COLO668 (cell line): Measurements from ENCODE around the gene RAB7B.

ENCODE experiments used
- DNase-seq: peaks from one replicate; lab custom pipeline; 2025; ENCODE audit not compliant: unreplicated experiment; lab: John Stamatoyannopoulos, UW

RAB7B gene

DNA sequence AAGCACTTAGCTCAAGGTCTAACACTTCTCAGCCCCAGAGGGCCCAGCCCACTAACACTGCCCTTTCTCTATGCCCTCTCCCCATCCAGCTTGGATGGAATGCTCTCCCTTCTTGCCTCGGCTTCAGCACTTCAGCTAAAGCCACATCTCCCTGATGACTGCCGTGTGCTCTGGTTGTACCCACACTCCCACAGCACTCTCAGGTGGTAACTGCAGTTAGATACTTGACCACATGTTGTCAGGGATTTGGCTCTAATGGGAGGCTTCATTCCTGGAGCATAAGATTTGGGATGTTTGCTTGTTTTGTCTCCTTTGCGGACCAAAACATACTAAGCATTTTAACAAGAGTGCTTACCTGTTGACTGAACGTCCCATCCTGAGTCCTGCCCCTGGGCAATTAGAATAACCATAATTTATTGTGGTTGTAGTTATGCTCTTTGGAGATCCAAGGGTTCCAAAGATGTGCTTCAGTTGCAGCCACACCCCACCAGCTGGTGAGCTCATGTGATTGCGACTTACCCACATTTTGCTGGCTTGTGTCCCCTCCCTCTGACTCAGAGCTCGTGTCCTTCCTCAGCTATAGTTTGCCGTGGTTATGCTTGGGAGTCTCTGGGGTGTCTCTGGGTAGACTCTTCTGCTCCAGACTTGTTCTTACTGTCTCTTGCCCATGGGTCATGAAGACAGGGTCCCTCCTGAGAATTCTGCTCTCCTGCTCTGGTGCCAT lies 52.2 kb downstream of the RAB7B start:
- no peak for DNase-seq

DNA sequence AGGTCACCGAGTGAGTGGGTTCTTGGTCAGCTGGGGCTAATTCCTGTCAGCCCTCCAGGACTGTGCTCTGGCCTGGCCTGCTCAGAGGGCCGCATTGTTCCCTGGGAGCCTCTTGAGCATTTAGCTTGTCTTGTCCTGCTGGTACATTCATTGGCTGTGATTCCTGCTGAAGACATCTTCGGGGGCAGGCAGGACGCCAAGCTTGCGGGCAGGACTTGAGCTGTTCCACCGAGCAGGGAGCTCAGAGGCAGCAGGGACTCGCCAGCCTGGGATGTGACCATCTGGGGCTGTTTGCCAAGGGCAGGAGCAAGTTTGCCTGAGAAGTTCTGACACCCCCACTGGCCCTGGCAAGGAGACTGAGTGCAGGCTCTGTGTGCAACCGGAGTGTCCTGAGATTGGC lies 52.9 kb downstream of the RAB7B start:
- DNase-seq, result no peak

DNA sequence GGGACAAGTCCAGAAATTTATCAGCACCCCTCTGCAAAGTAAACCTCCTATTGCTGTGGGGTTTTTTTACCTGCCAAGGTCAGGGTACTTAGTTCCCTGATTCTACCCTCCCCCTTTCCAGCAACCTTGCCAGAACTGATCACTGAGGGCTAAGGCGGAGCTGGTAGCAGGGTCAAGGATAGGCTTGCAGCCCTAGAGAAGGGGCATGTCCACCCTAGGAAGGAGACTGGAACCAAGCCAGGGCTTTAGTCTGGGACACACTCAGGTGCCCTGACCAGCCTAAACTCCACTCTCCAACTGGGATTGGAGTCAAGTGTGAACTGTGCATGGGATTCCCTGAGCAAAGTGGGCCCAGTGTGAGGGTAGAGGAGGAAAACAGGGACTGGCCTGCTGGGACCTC lies 53.4 kb downstream of the RAB7B start:
- DNase-seq, result no peak

DNA sequence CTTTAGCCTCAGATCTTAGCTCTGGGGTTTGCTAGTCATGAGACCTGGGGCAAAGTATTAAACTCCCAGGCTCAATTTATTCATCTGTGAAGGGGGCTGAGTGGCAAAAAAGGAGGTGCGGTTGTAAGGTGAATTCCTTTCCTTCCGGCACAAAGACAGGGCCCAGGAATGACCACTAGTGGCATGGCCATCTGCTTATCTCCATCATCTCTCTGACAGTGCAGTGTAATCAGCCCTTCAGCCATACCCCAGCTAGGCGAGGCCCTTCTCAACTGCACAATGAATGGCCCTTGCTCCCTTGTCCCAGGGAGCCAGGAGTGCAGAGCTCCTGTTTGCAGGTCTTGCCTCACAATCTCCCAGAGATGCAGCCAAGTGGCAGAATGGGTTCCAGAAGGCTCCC lies 54.3 kb downstream of the RAB7B start:
- DNase-seq, result no peak

DNA sequence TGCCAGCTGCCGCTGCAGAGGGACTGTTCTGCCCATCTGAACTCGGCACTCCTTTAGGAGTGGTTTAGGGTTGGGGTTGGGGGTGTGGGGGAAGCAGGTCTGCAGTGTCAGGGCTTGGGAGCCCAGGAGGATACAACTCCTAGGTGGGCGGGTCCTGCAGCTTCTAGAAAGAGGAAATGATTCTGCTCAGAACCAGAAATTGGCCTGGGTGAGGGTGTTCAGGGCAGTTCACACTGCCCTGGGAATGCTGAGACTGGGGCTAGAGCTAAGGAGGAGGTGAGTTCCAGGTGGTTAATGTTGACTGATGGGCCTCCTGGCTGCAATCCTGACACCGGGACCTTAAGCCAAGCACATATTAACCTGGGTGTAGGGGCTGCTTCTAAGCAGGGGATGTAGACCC lies 55.2 kb downstream of the RAB7B start:
- DNase-seq, result no peak

DNA sequence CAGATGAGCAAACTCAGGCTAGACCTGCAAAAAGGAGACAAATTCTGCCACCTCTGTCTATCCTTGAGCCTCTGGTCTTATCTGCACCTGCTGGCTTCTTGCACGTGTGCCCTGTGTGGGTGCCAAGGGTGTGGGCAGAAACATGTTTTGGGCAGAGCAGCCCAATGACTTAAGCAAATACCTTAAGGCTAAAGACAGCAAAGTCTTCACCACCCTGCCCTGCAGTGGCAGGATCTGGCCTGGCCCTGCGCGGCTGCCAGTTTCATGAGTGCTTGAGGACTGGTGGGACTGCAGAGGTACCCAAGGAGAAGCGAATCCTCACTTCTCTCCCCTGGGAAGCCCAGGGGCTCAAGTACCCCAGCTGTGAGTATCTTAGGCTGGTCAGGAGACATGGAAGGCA lies 56.2 kb downstream of the RAB7B start:
- no peak for DNase-seq

DNA sequence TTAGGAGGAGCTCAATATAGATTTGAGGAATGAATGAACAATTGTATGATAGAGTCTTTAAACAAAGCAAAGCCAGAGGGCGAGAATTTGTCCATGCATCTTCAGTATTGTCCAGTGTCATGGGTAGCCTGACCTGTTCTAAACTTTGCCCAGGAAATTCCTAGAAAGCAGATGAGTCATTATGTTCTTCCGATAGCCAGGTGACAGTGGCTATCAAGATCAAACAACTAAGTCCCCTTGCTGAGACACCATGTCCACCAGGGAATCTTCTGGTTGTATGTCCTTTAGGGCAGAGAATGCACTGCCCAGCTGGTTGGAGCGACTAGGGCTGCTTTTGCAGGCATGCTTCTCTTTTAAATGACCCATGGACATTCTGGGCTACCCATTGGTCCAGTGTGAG lies 58.1 kb downstream of the RAB7B start:
- DNase-seq, result no peak

DNA sequence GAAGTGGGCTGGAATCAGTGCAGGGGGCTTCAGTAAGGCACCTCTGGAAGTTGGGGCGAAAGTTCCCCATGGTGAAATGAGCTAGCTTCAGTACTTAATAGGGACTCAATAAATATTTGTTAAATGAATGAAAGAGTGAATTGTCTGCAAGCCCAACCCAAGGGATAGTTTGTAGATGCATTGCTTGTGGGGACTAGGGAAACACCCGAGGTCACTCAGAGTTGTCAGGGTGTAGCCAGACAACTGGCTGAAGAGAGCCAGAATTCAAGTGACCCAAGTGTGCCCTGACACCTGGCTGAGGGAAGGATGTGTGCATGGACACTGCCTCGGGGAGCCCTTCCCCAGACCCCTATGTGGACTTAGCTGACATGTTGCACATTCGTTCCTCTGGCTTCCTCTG lies 58.7 kb downstream of the RAB7B start:
- no peak for DNase-seq

DNA sequence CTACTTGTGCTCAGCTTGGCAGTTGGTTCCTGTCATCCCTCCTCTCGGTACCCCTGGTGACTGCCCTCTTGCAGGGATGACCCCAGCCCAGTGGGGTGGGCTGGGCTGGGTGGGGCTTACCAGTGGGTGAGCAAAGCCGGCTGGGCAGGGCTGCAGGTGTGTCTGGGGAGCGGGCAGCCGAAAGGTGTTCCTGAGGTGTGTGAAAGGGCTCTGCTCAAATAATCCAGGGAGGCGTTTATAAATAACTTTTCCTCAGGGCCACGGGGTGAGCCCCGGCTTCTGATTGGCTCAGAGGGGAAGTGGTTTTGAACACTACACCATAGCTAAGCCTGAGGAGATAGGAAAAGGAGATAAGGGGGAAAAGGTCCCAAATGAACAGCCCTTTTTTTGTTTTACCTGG lies 60.0 kb downstream of the RAB7B start, which contains the start of gene SLC26A9:
SLC26A9 (minus strand) TSS at position 212 of the 400 bp plus-strand sequence. CDS start 7,636 bp downstream, outside the sequence.
- no peak for DNase-seq

DNA sequence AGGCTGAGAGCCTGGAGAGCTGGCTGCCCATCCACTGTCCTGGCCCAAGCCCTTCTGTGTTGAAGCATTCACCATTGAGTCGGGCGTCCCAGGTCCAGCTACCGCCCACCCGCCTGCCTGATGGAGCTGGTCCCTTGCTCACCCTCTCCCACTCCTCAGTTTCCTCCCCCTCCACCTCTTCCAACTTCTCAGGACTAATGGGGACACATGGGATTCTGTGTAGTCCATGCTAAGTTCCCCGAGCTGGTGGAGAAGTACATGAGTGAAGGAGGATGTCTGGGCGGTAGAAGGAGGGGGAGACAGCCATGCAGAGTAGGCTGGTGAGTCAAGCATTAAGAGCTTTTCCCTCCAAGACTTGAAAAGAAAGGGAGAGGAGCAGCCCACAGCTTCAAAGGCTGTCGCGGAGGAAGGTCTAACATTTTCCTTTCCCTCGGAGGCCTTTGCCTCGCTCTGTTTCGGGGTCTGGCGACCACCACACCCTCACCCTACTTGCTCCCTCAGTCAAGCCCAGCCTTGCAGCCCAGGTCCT lies 60.5 kb downstream of the RAB7B start:
- no peak for DNase-seq

DNA sequence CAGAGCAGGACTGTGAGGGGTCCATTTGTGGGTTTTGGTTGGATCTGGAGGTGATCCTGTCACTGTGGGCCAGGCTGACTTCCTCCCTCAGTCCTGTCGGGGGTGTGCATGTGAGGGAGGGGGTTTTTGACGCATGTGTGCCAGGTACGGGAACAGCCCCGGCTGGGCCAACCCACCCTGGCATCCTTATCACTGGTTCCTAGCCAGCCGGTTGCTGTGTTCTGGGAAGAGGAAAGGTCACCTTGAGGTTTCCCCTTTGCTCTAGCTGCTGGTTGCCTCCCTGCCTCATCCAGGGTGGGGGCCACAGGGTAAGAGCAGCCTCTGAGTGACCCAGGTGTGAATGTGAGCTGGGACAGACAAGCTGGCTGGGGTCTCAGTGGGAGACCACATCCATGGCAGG lies 62.5 kb downstream of the RAB7B start:
- no peak for DNase-seq

DNA sequence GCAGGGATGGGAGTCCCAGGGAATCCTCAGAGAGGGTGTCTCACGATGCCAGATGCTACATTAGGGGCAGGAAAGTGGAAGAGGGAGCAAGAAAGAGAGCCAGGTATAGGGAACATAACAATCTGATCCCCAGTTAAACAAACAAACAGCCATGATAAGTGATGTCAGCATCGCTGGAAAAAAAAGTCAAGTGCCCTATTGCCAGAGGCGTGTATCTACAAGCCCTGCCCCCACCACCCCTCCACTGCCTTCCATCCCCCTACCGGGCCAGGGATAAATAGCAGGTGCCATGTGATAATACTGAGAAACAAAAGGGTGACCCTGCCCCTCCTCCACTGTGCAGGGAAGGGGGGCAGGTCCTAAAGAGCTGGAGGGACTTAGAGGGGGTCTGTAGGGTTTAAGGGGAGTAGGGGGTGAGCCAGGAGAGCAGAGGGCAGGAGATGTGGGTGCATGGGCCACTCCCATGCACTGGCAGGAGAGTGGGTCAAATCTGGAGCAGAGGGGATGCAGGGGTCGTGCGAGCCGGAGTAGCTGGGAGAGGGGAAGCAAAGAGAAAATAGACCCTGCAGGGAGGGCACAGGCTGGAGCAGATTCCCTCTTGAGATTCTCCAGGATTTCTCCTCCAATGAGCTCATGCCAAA lies 63.4 kb downstream of the RAB7B start:
- DNase-seq, result peak; percentile 92

DNA sequence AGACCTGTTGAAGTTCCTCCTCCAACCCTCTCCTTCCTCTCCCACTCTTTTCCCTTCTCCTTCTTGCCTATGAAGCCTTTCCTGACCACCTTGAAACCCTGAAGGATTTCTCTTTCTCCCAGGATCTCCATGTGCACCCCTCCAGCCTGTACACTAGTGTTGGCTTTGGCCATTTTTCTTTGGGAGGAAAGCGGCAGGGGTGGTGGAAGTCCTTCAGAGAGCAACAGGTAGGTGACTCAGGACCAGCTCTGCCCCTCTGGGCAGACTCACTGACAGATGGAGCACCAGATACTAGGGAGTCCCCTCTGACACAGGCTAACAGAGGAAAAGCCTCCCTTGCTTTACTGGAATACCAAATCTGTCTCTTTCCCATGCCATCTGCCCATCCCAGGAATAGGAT lies 64.5 kb downstream of the RAB7B start:
- DNase-seq, result no peak

DNA sequence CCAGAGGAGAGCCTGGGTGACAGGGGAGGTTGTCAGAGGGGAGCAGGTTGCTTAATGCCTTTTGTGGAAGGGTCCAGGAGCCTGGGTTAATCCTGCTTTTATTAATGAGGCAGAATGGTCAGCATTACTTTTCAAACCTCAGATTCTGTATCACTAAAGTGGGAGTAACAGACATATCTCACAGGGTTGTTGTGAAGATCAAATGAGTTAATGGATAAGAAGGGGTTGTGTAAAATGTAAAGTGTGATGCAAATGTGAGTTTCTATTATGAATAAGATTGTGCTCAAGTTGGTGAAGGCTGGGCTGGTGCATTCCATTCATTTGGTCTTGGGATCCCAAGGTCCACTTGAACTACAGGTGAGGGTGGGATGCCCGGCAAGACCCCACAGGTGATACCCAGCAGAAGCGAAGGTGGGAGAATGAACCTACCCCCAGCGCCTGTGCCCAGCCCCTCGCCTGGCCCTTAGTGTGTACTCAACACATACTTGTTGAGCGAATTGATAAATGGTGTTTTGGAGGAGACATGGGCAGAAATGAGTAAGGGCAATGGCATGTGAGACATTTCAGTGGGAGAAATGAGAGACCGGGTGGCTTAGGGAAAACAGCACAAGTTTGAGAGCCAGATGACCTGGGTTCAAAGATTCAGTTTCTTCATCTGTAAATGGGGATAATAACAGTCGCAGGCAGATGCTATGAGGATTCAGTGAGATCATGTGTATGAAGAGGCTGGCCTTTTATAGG lies 66.2 kb downstream of the RAB7B start:
- no peak for DNase-seq

DNA sequence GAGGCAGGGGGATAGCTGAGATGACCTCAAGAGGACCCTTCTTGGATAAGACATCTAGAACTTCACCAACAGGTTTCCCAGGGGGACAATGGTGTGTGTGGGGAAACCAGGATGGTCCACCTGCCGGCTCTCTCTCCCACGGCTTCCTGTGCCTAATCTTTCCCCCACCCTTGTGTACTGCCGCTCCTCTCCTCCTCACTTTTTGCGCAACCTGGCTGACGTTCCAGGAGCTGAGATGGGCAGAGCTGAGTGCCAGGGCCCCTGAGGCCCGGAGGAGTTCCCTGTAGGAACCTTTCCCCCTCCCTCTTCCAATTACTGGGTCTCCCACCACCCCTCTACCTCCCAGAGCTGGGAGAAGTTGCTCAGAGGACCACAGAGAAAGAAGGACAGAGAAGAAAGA lies 66.9 kb downstream of the RAB7B start:
- DNase-seq, result no peak

DNA sequence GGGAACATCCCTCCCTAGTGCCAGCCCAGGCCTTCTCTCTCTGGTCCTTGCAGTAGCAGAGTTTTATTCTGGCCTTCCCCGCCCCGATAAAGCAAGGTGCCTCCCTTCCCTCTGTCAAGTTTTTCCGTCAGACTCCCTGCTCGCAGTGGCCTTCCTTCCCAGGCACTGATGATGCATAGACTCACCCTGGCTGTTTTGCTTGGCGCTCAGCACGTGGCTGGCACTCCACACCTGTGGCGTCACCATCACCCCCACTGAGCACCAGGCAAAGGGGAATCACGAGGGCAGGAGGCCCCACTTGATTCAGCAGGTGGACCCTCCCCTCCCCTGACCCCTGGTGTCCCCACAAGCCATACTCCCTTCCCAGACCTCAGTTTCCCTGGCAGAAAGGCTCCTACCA lies 67.3 kb downstream of the RAB7B start:
- no peak for DNase-seq

DNA sequence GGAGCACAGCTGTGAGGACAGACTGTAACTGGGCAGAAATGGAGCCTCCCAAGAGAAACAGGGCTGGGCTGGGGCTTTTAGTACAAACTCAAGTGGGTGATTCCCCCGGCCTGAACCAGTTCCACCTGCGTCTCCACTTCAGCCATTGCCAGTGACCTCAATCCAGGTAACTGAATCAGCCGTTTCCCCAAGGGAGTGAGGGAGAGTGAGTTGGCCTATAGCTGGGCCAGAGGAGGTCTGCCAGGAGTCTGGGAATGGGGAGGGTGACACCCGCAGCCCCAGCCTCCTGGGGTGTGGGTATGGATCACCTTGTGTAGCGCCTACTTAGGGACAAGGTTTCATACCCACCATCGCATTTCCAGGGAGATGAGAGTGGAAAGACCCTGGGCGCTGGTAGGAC lies 68.4 kb downstream of the RAB7B start:
- DNase-seq, result peak; percentile 72

DNA sequence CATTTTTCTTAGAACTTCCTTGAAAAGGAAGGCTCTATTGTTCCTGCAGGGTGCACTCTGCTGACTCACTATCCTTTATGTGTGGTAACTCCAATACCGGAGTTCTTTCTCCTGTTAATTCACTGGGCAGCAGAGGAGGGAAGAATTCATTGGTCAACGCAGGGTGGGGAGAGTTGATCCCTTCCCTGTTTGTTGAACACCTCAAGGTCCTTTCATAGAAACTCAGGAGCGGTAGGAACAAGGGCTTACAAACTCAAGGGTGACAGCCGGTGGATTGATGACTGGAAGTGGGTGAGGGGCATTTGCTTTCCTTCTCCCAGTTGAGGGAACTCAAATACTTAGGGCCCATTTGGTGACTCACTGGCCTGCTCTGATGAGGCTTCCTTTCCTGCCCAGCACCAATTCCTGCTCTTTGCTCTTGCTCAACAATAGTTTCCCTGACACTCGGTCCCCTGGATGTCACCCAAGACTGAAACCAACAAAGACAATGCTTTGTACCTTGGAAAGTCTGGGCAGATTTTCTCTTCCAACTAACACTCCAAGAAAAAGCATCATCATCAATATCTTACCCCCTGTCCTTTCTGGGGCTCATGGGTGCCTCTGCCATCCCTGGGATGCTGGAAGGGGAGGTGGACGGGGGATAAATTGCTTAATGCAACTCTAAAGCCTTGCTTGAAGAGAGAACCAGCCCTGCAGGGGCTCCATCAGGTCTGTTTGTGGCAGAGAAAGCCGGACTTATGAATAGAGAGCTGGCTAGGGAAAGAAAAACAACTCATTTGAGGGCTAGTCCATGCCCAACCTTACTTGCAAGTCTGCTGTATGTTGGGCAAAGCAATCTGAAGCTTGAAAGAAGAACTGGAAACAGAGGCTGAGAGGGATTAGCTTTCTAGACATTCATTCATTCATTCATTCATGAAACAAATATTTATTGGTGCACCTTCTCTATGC lies 69.2 kb downstream of the RAB7B start:
- peak; percentile 26 for DNase-seq

DNA sequence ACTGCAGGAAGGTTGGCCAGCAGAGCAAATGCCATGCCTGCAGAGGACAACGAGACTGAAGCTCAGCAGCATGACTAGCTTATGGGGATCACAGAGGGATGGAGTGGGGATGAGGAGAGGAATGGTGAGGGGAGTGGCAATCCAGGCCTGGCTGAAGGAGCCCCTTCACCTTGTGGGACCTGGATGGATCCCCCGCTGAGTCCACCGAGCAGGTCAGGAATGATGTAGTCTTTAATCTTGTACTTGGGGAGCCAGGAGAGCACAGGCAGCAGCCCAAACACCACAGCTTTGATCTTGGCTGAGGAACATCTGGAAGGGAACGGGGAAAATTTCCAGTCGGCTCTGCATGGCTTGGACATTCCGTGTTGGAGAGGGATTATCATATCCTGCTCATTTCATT lies 70.4 kb downstream of the RAB7B start:
- no peak for DNase-seq

DNA sequence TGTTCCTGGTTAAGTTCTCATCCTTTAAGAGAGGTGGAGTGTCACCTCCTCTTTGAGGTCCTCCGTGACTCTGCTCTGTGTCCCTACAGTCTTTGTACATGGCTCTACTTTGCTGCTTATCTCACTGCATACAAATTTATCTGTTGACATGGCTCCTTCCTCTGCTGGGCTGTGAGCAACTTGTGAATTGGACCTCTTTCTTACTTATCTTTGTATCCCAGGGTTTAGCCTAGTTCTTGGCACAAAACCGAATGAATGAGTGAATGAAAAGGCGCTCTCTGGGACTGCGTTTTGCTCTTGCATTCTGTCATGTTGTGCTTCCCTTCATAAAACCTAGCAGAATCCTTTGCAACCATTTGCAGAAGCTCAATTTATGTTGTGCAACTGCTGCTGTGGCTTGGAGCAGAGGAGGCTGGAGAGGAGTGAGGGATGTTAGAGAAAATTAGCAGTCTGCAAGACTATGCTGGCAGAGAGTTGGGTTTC lies 72.4 kb downstream of the RAB7B start:
- no peak for DNase-seq

DNA sequence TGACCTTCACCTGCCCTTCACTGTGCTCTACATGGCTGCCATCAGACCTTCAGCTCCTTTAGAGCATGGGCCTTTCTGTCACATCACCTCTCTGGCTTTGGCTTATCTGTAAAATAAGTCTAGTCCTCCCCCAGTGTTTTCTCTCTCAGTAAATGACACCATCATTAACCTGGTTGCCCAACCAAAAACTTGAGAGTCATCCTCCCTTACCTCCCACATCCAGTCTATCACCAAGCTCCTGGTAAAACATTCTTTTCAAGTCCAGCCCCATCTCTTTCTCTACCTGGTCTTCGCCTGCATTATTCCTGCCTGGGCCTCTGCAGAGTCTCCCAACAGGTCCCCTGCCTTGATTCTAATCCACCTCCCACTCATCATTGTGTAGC lies 73.0 kb downstream of the RAB7B start:
- DNase-seq, result no peak
